ENCODE data around the gene LIN28A. TPM values are rescaled to one million over a fixed set of nuclear protein-coding genes. Genes with fewer than 3 reads are reported as not detected.

Gene LIN28A
- total RNA-seq, 1 donor from 2014 or later: not detected

DNA sequence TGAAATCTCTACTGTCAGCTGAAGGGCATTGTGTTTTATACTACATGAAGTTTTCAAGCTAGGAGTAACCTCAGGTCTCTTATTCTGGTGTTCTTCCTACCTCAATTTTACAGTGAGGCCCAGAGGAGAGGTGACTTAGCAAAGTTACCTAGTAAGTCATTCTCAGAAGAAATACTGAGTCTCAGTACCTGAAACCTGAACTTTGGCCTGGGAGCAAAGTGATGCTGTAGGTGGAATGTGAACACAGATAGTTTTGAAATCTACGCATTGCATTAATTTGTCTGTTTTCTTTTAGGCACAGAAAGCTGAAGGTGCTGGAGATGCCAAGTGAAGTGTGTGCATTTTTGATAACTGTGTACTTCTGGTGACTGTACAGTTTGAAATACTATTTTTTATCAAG, 64.2 kb downstream of the LIN28A start:
- DNase-seq (ENCODE audit: low read depth) (no peak), FAIRE-seq (no peak)
- no peaks in the 10 kb centered on the region for H3K27me3 ChIP-seq (ENCODE audit: control insufficient read depth, insufficient read depth, low read length)
- H3K36me3 ChIP-seq (ENCODE audit: control insufficient read depth, insufficient read depth, low read length): peaks cover 19% of the 10 kb centered on the region
- no peak overlapping the region for H3K4me3 ChIP-seq (ENCODE audit: low read depth, low read length)
- no peak for TF ChIP-seq CTCF (IDR thresholded peaks at IDR 0.05; ENCODE audit: insufficient read depth, low read length, severe bottlenecking)

GRCh38 chr1:26475989-26476388, 65.4 kb downstream of the LIN28A start:
- no peak overlapping the region for H3K4me3 ChIP-seq (ENCODE audit: low read depth, low read length)
- DNase-seq (ENCODE audit: low read depth): no peak
- no peaks in the 10 kb centered on the region for H3K27me3 ChIP-seq (ENCODE audit: control insufficient read depth, insufficient read depth, low read length)
- TF ChIP-seq CTCF (IDR thresholded peaks at IDR 0.05; ENCODE audit: insufficient read depth, low read length, severe bottlenecking): no peak
- H3K36me3 ChIP-seq (ENCODE audit: control insufficient read depth, insufficient read depth, low read length): peaks cover 19% of the 10 kb centered on the region
- no peak for FAIRE-seq

- FAIRE-seq: no peak
- no peak for DNase-seq (ENCODE audit: low read depth)
- TF ChIP-seq CTCF (IDR thresholded peaks at IDR 0.05; ENCODE audit: insufficient read depth, low read length, severe bottlenecking): no peak
- no peaks in the 10 kb centered on the region for H3K27me3 ChIP-seq (ENCODE audit: control insufficient read depth, insufficient read depth, low read length)
- H3K4me3 ChIP-seq (ENCODE audit: low read depth, low read length): no peak overlapping the region
- peaks cover 19% of the 10 kb centered on the region for H3K36me3 ChIP-seq (ENCODE audit: control insufficient read depth, insufficient read depth, low read length)
Observed at GRCh38 chr1:26476958-26477357, 66.3 kb downstream of the LIN28A start.

DNA sequence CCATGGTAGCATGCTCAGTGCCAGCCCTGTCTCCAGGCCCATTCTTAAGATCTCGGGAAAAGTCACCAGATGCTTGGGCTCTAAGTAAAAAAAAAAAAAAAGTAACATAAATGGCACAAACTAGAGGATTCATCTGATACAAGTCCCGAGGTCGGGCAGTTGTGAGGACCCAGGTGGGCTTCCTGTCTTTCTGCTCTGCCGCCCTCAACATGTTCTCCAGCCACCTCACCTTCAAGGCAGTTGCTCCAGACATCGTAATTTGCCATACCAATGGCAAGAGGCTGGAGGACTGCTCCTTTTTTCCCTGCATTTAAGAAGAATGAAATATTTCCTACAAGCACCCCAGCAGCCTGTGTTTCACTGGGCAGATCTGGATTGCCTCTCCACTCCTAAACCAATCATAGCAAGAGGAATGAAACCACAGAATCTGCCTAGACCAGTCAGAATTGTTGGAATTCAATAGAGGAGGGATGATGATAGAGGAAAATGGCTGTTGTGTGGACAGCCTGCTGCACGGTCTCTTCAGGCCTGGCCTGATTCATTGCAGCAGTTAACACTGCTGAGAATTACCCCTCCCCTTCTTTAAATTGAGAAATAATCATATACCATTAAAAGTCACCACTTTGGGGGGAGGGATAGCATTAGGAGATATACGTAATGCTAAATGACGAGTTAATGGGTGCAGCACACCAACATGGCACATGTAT, 67.0 kb downstream of the LIN28A start:
- Histone ChIP-seq H3K27me3 (ENCODE audit: control insufficient read depth, insufficient read depth, low read length) (no peaks in the 10 kb centered on the region), H3K4me3 (ENCODE audit: low read depth, low read length) (no peak overlapping the region), H3K36me3 (ENCODE audit: control insufficient read depth, insufficient read depth, low read length) (peaks cover 19% of the 10 kb centered on the region)
- DNase-seq (ENCODE audit: low read depth) (peak; percentile 8), FAIRE-seq (no peak)
- no peak for TF ChIP-seq CTCF (IDR thresholded peaks at IDR 0.05; ENCODE audit: insufficient read depth, low read length, severe bottlenecking)

DNA sequence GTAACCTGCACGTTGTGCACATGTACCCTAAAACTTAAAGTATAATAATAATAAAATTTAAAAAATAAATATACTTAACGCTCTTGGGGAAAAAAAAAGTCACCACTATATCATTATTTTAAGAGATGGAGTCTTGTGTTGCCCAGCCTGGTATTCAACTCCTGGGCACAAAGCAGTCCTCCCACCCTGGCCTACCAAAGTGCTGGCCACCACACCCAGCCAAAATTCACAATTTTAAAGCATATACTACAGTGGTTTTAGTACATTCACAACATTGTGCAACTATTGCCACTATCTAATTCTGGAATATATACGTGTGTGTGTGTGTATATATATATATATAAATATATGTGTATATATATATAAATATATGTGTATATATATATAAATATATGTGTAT, 67.5 kb downstream of the LIN28A start:
- TF ChIP-seq CTCF (IDR thresholded peaks at IDR 0.05; ENCODE audit: insufficient read depth, low read length, severe bottlenecking): no peak
- FAIRE-seq (no peak), DNase-seq (ENCODE audit: low read depth) (no peak)
- Histone ChIP-seq H3K27me3 (ENCODE audit: control insufficient read depth, insufficient read depth, low read length) (no peaks in the 10 kb centered on the region), H3K4me3 (ENCODE audit: low read depth, low read length) (no peak overlapping the region), H3K36me3 (ENCODE audit: control insufficient read depth, insufficient read depth, low read length) (peaks cover 19% of the 10 kb centered on the region)

DNA sequence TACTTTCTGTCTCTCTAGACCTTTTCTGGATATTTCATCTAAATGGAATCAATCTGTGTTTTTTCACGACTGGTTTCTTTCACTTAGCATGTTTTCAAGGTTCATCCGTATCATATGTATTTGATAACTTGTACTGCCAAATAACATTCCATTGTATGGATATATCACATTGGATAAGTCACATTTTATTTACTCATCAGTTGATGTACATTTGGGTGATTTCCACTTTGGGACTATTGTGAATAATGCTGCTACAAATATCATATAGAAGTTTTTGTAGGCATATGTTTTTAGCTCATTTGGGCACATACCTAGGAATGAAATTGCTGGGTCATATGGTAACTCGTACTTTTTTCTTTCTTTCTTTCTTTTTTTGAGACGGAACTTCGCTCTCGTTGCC, 68.4 kb downstream of the LIN28A start:
- TF ChIP-seq CTCF (IDR thresholded peaks at IDR 0.05; ENCODE audit: insufficient read depth, low read length, severe bottlenecking): no peak
- FAIRE-seq: no peak

More for the DNA sequence above, 68.4 kb downstream of the LIN28A start:
- Histone ChIP-seq H3K27me3 (ENCODE audit: control insufficient read depth, insufficient read depth, low read length) (no peaks in the 10 kb centered on the region), H3K4me3 (ENCODE audit: low read depth, low read length) (no peak overlapping the region), H3K36me3 (ENCODE audit: control insufficient read depth, insufficient read depth, low read length) (peaks cover 13% of the 10 kb centered on the region)
- no peak for DNase-seq (ENCODE audit: low read depth)

Measured in bronchial epithelial cell (primary cell).